GM19025 (cell line): ENCODE measurements around the gene RUVBL2.

ENCODE experiments used
- ATAC-seq: cut with Tn5 transposase; IDR thresholded peaks from one replicate; pipeline ENCODE4 v1.9.1; 2021; ENCODE audit warnings: mild to moderate bottlenecking, low read depth, moderate library complexity; ENCODE audit not compliant: unreplicated experiment

The RUVBL2 gene

GRCh38 chr19:48993175-48994034, at the start of gene RUVBL2, which contains the start of gene GYS1:
Gene RUVBL2, plus strand, starts transcription at chr19:48993887. Its CDS starts 25 bp downstream, at chr19:48993912.
Gene GYS1, minus strand, starts transcription at chr19:48993309. Its CDS starts 197 bp downstream, at chr19:48993112.
- peak; percentile 84 for ATAC-seq

- no peak for ATAC-seq
Observed at GRCh38 chr19:48945415-48945814, 48.3 kb upstream of the RUVBL2 start.

GRCh38 chr19:48945817-48946216, 47.9 kb upstream of the RUVBL2 start:
- ATAC-seq = no peak

DNA sequence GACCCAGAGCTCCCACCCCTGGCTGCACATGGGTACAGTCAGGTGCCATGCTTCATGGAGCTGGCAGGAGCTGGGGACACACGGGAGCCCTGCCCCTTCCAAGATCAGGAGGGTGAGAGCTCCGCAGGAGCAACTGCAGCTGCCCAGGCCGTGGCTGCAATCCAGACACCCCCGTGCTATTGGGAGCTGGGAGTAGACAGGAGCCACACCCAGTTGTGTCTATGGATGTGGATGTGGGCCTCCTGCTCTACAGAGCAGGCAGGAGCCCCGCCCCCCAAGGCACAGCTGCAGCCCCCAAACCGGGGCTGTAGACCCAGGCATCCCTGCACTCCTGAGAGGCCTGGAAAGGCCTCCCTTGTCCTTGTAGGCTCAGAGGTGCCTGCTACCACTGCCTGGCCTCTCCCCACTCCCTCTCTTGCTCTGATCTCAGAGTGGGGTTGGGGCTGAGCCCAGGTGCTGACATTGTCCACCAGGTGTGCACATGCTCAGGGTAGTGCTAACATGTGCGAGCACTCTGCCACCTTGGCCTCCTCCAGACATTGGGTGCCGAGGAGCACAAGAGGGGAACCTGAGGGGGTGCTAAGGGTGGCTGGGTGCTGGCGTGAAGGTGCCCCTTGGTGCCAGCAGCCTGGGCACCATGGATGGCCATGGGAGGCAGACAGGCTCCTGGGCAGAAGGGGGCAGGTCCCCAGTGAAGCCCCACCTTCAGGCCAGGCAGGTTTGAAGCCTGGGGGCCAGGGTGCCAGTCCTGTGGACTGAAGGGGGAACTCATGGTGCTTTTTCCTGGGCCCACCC, 47.0 kb upstream of the RUVBL2 start:
- no peak for ATAC-seq

DNA sequence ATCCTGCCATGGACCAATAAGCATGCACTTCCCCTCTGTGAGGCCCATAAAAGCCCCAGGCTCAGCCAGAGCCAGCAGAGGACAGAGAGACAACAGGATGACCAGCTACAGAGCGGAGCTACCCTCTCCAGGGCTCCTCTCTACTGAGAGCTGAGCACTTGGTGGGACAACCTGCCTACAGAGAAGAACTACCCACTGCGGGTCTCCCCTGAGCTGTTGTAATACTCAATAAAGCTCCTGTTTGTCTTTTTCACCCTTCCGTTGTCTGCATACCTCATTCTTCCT, 46.5 kb upstream of the RUVBL2 start:
- no peak for ATAC-seq

DNA sequence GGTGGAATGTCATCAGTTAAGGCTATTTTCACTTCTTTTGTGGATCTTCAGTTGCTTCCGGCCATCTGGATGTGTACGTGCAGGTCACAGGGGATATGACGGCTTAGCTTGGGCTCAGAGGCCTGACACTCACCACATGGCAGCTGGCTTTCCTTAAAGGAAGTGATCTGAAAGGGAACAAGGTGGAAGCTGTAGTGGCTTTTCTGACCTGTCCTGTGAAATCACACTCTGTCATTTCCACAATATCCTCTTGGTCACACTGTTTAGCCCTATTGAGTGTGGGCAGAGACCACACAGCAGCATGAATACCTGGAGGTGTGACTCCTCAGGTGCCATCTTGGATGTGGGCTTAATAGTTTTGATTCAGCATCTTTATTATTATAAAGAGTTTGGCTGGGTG, 43.5 kb upstream of the RUVBL2 start:
- ATAC-seq = no peak

DNA sequence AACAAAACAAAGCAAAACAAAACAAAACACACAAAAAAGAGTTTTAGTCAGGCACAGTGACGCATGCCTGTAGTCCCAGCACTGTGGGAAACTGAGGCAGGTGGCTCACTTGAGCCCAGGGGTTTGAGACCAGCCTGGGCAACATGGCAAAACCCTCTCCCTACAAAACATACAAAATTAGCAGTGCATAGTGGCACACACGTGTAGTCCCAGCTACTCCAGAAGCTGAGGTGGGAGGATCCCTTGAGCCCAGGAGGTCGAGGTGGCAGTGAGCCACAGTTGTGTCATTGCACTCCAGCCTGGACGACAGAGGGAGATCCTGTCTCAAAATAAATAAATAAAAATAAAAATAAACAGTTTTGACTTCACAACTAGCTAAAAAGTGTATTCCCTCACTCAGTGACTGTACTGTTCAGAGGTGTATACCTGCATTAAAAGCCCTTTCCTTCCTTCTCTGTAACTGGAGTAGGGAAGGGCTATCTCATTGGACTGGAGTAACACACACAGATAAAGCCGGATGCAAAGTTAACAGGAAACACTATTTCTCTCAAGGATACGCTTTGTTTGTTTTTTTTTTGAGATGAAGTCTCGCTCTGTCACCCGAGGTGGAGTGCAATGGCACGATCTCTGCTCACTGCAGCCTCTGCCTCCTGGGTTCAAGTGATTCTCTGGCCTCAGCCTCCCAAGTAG, 42.7 kb upstream of the RUVBL2 start:
- ATAC-seq = no peak

GRCh38 chr19:48953141-48953540, 40.5 kb upstream of the RUVBL2 start:
- no peak for ATAC-seq

GRCh38 chr19:48953990-48954594, 39.6 kb upstream of the RUVBL2 start:
- no peak for ATAC-seq

DNA sequence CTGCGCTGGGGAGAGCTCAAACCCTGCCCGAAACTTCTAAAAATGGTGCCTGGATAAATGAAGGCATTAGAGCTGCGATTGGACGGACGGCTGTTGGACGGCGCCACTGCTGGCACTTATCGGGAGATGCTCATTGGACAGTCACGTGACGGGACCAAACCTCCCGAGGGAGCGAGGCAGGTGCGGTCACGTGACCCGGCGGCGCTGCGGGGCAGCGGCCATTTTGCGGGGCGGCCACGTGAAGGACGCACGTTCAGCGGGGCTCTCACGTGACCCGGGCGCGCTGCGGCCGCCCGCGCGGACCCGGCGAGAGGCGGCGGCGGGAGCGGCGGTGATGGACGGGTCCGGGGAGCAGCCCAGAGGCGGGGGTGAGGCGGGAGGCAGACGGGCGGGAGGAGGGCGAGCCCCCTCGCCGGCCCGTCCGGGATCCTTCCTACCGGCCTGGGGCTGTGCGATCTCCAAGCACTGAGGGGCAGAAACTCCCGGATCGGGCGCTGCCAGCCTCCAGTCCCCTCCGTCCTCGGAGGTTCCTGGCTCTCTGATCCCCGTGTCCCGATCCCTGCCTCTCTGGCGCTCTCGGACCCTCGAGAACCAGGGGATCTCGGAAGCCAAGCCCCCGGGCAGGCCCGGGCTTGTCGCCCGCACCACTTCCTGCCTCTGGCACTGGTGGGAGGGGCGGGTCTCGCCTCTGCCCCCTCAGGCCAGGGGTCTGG, 38.9 kb upstream of the RUVBL2 start, which contains the start of gene BAX:
Gene BAX, plus strand, starts transcription at position 281 of the 713 bp plus-strand sequence. Its CDS starts 54 bp downstream, at position 335.
- ATAC-seq = peak; percentile 90

DNA sequence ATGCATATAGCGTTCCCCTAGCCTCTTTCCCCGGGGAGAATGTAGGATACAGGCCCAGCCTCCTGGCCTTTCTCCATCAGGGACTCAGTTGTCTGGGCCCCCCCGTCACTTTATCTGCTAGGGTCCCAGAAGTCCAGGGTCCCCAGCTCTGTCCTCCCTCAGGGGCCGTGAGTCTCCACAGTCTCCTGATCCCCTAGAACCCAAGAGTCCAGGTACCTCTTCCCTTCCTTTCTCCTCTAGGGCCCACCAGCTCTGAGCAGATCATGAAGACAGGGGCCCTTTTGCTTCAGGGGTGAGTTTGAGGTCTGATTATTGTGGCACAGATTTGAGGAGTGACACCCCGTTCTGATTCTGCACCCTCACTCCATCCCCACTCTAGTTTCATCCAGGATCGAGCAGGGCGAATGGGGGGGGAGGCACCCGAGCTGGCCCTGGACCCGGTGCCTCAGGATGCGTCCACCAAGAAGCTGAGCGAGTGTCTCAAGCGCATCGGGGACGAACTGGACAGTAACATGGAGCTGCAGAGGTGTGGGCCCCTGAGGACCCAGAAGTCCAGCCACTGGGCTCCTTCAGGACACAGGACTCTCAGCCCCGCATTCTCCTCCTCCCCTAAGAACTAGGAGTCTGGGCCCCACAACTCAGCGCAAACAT, 38.3 kb upstream of the RUVBL2 start:
- no peak for ATAC-seq

DNA sequence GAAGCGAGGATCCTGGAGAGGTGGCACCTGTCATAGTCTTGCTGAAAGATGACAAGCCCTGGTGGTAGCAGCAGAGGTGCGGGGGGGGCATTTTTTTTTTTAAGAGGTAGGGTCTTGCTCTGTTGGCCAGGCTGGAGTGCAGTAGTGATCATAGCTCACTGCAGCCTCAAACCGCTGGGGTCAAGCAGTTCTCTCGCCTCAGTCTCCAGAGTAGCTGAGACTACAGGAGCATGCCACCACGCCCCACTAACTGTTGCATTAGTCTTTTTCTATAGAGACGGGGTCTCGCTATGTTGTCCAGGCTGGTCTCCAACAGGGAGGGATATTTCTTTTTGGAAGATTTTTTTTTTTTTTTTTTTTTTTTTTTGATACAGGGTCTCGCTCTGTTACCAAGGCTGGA, 35.7 kb upstream of the RUVBL2 start:
- ATAC-seq = no peak

DNA sequence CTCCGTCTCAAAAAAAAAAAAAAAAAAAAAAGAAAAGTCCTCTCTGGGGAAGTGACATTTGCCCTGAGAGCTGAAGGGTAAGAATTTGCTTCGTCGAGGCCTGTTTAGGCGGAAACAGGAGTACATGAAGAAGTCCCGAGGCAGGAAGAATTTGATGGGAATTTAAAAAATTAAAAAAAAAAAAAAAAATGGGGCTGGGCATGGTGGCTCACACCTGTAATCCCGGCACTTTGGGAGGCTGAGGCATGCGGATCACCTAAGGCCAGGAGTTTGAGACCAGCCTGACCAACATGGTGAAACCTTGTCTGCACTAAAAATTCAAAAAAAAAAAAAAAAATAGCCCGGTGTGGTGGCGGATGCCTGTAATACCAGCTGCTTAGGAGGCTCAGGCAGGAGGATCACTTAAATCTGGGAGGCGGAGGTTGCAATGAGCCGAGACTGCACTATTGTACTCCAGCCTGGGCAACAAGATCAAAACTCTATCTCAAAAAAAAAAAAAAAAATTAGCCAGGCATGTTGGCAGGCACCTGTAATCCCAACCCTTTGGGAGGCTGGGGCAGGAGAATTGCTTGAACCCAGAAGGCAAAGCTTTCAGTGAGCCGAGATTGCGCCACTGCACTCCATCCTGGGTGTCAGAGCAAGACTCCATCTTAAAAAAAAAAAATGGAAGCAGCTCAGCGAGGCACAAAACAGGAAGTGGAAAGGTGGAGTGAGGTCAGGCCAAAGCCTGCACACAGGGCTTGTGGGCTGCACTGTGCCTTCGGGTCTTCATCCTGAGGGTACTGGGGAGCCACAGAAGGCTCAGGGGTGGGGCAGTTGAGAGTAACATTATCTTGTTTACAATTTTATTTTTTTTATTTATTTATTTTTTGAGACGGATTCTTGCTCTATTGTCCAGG, 34.1 kb upstream of the RUVBL2 start:
- no peak for ATAC-seq

DNA sequence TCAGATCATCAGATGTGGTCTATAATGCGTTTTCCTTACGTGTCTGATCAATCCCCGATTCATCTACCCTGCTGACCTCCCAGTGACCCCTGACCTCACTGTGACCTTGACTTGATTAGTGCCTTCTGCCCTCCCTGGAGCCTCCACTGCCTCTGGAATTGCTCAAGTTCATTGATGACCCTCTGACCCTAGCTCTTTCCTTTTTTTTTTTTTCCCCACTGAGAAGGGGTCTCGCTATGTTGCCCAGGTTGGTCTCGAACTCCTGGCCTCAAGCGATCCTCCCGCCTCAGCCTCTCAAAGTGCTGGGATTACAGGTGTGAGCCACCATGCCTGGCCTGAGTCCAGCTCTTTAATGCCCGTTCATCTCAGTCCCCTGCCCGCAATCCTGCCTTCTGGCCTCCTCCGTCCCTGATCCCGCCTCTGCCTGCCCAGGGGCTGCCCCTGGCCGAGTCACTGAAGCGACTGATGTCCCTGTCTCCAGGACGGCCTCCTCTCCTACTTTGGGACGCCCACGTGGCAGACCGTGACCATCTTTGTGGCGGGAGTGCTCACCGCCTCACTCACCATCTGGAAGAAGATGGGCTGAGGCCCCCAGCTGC, 32.5 kb upstream of the RUVBL2 start:
- ATAC-seq = no peak

DNA sequence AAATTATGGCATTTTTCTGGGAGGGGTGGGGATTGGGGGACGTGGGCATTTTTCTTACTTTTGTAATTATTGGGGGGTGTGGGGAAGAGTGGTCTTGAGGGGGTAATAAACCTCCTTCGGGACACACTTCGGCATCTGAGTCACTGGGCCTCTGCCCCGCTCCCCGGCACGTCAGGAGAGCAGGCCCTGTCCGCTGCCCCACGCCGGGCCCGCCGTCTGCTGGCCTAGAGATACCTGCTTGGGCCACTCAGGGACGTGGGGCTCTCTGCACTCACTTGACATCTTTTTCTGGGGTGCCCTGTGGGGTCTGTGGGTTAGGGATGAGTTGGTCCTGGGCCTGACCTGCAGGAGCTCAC, 32.0 kb upstream of the RUVBL2 start:
- ATAC-seq = no peak

- ATAC-seq = no peak
Observed at GRCh38 chr19:48962029-48962848, 31.4 kb upstream of the RUVBL2 start.

DNA sequence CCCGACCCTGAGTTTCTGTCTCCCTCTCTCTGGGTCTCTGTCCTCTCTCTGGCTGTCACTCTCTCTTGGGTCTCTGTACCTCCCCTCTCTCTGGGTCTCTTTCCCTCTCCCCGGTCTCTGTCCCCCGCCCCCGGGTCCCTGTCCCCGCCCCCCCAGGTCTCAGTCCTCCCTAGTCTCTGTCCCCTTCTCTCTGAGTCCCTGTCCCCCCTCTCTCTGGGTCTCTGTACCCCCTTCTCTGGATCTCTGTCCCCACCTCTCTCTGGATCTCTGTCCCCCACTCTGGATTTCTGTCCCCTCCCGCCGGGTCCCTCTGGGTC, 30.9 kb upstream of the RUVBL2 start:
- no peak for ATAC-seq
